ELR (cell line): Measurements from ENCODE around the gene ACKR4.
A peak's percentile ranks its signal among the peaks of the same experiment; 100 is the strongest.
"Not testable (repeated sequence)": the region's sequence is repeated elsewhere in the genome, so short reads cannot be mapped to it uniquely, and the experiment has no call there.

Experiments used
- DNase-seq: peaks from one replicate; pipeline ENCODE4 v3.0.0-alpha.2; 2015; ENCODE audit warnings: low read depth

ACKR4 gene

GRCh38 chr3:132594498-132594897 is 2.6 kb upstream of the ACKR4 start:
- no peak for DNase-seq

GRCh38 chr3:132595014-132595413 is 2.1 kb upstream of the ACKR4 start:
- DNase-seq = peak; percentile 85

GRCh38 chr3:132596326-132596725 is 744 bp upstream of the ACKR4 start:
- DNase-seq = no peak

- DNase-seq = no peak
Measured at GRCh38 chr3:132597660-132598059, 590 bp downstream of the ACKR4 start.

DNA sequence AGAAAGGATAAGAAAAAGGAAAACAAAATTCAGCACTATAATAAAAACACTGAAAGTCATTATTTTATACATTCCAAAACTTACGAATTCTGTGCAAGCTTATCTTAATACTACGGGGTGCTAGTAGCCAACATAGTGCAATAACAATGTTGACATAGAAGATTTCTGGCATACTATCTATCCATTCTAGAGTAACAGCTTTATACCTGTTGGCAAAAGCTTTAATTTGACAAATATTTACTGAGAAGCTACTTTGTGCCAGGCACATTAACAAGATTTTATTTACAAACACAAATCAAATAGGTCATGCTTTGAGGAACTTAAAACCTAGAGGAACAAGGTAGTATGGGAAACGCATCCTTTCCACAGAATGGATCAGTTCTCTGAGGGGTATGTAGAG is 1.1 kb downstream of the ACKR4 start:
- DNase-seq = no peak

DNA sequence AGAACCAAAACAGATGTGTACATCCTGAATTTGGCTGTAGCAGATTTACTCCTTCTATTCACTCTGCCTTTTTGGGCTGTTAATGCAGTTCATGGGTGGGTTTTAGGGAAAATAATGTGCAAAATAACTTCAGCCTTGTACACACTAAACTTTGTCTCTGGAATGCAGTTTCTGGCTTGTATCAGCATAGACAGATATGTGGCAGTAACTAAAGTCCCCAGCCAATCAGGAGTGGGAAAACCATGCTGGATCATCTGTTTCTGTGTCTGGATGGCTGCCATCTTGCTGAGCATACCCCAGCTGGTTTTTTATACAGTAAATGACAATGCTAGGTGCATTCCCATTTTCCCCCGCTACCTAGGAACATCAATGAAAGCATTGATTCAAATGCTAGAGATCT is 3.5 kb downstream of the ACKR4 start:
- DNase-seq = not testable (repeated sequence)

GRCh38 chr3:132605374-132605792 is 8.3 kb downstream of the ACKR4 start:
- peak; percentile 58 for DNase-seq

DNA sequence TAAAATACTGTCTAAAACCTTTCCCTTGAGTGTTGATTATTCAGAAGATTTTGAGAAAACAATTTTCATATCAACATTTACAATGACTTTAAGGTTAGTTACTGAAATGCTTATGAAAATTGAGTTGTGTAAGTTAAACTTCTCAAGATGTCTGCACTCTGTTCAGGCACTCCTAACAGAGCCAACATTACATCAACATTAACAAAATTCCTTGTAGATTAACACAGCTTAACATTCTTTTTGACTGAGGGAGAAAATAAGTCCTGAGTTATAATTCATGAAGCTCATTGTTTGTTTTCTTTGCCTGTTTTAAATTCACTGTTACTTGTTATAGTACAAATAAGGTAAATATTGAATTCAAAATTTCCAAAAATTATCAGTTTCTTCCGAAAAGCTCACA is 9.0 kb downstream of the ACKR4 start:
- peak; percentile 63 for DNase-seq

DNA sequence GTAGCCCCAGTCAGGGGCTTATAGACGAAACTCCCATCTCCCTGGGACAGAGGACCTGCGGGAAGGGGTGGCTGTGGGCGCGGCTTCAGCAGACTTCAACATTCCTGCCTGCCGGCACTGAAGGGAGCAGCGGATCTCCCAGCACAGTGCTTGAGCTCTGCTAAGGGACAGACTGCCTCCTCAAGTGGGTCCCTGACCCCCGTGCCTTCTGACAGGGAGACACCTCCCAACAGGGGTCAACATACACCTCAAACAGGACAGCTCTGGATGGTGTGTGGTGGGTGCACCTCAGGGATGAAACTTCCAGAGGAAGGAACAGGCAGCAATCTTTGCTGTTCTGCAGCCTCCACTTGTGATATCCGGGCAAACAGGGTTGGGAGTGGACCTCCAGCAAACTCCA is 9.6 kb downstream of the ACKR4 start:
- not testable (repeated sequence) for DNase-seq

- not testable (repeated sequence) for DNase-seq
Measured at GRCh38 chr3:132615301-132615700, 18.2 kb downstream of the ACKR4 start.

- DNase-seq = no peak
Measured at GRCh38 chr3:132615881-132616280, 18.8 kb downstream of the ACKR4 start.

DNA sequence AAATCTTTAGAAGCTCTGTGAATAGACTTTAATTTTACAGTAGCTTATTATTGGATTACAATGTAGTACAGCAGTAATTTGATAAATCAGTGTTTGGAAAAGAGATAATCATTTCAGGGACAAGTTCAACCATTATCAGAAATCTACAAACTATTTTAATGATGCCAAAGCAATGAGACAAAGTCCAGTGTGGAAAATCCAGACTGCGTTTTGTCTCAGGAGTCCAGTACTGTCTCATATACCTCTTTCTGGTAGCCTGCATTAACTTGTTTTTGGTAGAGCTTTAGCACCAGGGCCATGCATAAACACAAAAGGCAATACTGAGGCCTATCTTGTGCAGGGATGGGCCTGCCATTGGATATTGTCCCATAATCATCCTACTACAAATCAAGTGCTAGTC is 19.7 kb downstream of the ACKR4 start:
- DNase-seq = no peak

- DNase-seq = no peak
Measured at GRCh38 chr3:132622148-132622547, 25.1 kb downstream of the ACKR4 start.

DNA sequence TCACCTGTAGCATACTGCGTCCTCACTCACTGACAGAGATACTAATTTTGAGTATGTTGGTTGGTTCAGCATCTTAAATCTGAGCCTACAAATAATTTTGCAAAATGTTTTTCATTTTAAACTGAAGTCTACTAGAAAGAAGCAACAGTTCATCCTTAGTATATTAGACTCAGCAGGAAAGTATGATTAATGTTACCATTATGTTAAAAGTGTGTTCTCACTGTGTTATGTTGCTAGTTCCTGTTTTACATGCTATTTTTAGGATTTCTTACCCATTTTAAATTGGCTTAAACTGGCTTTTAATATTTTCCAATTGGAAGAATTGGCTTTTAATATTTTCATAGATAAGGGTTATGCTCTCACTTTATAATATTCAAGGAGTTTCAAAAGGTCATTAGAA is 25.7 kb downstream of the ACKR4 start:
- no peak for DNase-seq

GRCh38 chr3:132623646-132624045 is 26.6 kb downstream of the ACKR4 start:
- DNase-seq = no peak

- no peak for DNase-seq
Measured at GRCh38 chr3:132624790-132625189, 27.7 kb downstream of the ACKR4 start.

GRCh38 chr3:132625613-132626012 is 28.5 kb downstream of the ACKR4 start:
- no peak for DNase-seq

DNA sequence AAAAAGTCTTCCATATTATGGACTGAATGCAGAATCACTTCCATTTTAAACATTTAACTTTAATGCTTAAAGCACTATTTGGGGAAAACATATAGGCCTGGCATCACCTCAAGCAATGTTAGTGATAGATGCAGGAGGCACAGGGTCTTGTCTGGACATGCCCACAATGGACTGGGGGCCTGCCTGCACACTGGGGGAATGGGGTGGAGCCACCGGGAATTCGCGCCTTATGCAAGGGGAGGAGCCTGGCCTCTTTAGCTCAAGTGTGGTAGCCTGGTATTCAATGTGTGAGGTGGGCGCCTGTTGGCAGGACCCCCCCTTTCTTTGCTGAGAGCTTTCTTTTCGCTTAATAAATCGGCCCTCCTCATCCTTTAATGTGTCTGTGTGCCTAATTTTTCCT is 29.9 kb downstream of the ACKR4 start:
- no peak for DNase-seq

- no peak for DNase-seq
Measured at GRCh38 chr3:132628157-132628556, 31.1 kb downstream of the ACKR4 start.

DNA sequence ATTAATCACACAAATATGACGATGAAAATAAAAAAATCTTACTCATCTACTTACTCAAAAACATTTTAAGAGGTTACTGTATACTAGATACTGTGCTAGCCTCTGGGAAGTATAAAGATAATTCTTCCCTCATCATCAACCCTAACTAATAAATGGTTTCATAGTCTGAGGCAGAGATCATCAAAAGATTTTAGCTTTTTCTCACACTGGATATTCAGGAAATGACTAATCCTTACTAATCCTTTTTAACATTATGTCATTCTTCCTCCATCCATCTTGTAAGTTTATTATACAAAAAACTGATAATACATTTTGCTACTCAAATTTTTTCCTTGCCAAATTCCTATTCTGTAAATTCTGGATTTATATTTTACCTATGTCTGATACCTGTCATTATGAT is 32.9 kb downstream of the ACKR4 start:
- peak; percentile 90 for DNase-seq

DNA sequence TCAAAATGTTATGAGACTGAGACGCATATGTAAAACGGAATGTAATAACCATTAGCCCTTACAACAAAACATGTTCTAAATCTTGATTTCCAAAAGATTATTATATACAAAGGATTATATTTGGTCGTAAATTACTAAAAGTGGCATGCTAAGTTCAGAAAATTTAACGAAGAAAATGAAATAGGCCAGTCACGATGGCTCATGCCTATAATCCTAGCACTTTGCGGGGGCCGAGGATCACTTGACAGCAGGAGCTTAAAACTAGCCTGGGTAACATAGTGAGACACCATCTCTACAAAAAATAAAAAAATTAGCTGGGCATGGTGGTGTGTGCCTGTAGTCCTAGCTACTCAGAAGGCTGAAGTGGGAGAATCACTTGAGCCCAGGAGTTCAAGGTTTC is 33.5 kb downstream of the ACKR4 start:
- no peak for DNase-seq

GRCh38 chr3:132635052-132635451 is 38.0 kb downstream of the ACKR4 start:
- DNase-seq = no peak

GRCh38 chr3:132637590-132637989 is 40.5 kb downstream of the ACKR4 start:
- DNase-seq = peak; percentile 77

GRCh38 chr3:132638706-132639105 is 41.6 kb downstream of the ACKR4 start:
- DNase-seq = no peak

- DNase-seq = not testable (repeated sequence)
Measured at GRCh38 chr3:132641427-132641826, 44.4 kb downstream of the ACKR4 start.
